A549 treated with DMSO at 1 μM for 4 hours (cell line): ENCODE data around the gene ABCA3. TPM values are rescaled to one million over a fixed set of nuclear protein-coding genes. Genes with fewer than 3 reads are reported as not detected.

Experiments used
- total RNA-seq: library from RNA; stranded (reverse); fragments of 200-300 nt; extraction: Qiagen RNA extraction; gene quantifications from 5 replicates; pipeline ENCODE4 v1.2.3, GENCODE V29; 2022; ENCODE audit warnings: low read depth

ABCA3 gene
- total RNA-seq: 15.3 to 19.5 TPM (median 17.5 TPM) in 5 replicates

GRCh38 chr16:2340564-2341455 is at the start of gene ABCA3:
TSS of gene ABCA3 (minus strand) at chr16:2340728. CDS start at chr16:2326466, 14,262 bp downstream.

GRCh38 chr16:2267913-2268666 is 72.4 kb downstream of the ABCA3 start, which contains the start of gene RNPS1:
TSS of gene RNPS1 (minus strand) at chr16:2268126. CDS start at chr16:2264643, 3,483 bp downstream.

GRCh38 chr16:2251296-2252111 is 89.0 kb downstream of the ABCA3 start, which contains the start of gene ECI1:
TSS of gene ECI1 (minus strand) at chr16:2251587. CDS start at chr16:2251566, 21 bp downstream.

GRCh38 chr16:2236337-2237101 is 104.0 kb downstream of the ABCA3 start, which contains the start of gene DNASE1L2:
TSS of gene DNASE1L2 (plus strand) at chr16:2236444. CDS start at chr16:2236817, 373 bp downstream.

Other genes starting within 250 kb of the ABCA3 start
- gene PKD1, start 204.8 kb downstream of the ABCA3 start, total RNA-seq: 41.9 to 56.6 TPM (median 50.2 TPM) in 5 replicates
- gene RAB26, start 192.1 kb downstream of the ABCA3 start, total RNA-seq: 3.0 to 4.5 TPM (median 3.3 TPM) in 5 replicates
- gene TRAF7, start 184.9 kb downstream of the ABCA3 start, total RNA-seq: 39.0 to 67.9 TPM (median 55.5 TPM) in 5 replicates
- 0.32 to 1.8 TPM (median 0.50 TPM) in 5 replicates for gene CASKIN1, start 144.1 kb downstream of the ABCA3 start, total RNA-seq
- 44.7 to 55.3 TPM (median 47.9 TPM) in 5 replicates for gene MLST8, start 135.3 kb downstream of the ABCA3 start, total RNA-seq
- gene BRICD5, start 129.9 kb downstream of the ABCA3 start, total RNA-seq: 3.1 to 5.9 TPM (median 5.4 TPM) in 5 replicates
- 16.4 to 32.8 TPM (median 30.5 TPM) in 5 replicates for gene PGP, start 125.9 kb downstream of the ABCA3 start, total RNA-seq
- 18.2 to 26.6 TPM (median 23.6 TPM) in 5 replicates for gene E4F1, start 117.1 kb downstream of the ABCA3 start, total RNA-seq
- gene DNASE1L2, start 104.3 kb downstream of the ABCA3 start, total RNA-seq: 0.63 to 1.3 TPM (median 1.2 TPM) in 5 replicates
- 42.5 to 84.9 TPM (median 76.3 TPM) in 5 replicates for gene ECI1, start 89.1 kb downstream of the ABCA3 start, total RNA-seq
- gene RNPS1, start 72.6 kb downstream of the ABCA3 start, total RNA-seq: 254 to 293 TPM (median 274 TPM) in 5 replicates
- 22.1 to 27.6 TPM (median 23.0 TPM) in 5 replicates for gene CCNF, start 88.7 kb upstream of the ABCA3 start, total RNA-seq
- 16.3 to 25.4 TPM (median 22.3 TPM) in 5 replicates for gene TEDC2, start 119.4 kb upstream of the ABCA3 start, total RNA-seq
- gene NTN3, start 130.6 kb upstream of the ABCA3 start, total RNA-seq: 0.03 TPM in 1 of 5 replicates, not detected in the others
- gene TBC1D24, start 134.4 kb upstream of the ABCA3 start, total RNA-seq: 6.5 to 8.8 TPM (median 8.4 TPM) in 5 replicates
- gene ATP6V0C, start 173.2 kb upstream of the ABCA3 start, total RNA-seq: 133 to 281 TPM (median 229 TPM) in 5 replicates
- 14.6 to 31.9 TPM (median 22.0 TPM) in 5 replicates for gene AMDHD2, start 179.6 kb upstream of the ABCA3 start, total RNA-seq
- gene CEMP1, start 190.7 kb upstream of the ABCA3 start, total RNA-seq: 0.06 to 0.07 TPM in 2 of 5 replicates, not detected in the others
- 21.4 to 26.5 TPM (median 22.5 TPM) in 5 replicates for gene PDPK1, start 197.3 kb upstream of the ABCA3 start, total RNA-seq